ENCODE data around the gene CRYGA.

GRCh38 chr2:208182835-208183234 is 19.4 kb upstream of the CRYGA start:
- TF ChIP-seq CTCF (IDR thresholded peaks at IDR 0.05) (no peak), EZH2 (IDR thresholded peaks at IDR 0.05) (no peak), EZH2phosphoT487 (IDR thresholded peaks at IDR 0.05) (no peak)

All from neural progenitor cell (in vitro differentiated cells).